K562 (cell line): ENCODE measurements around the gene AK5. TPM values are rescaled to one million over a fixed set of nuclear protein-coding genes. Genes with fewer than 3 reads are reported as not detected.

Experiments used
- ATAC-seq: fragments of 200-7000 bp; cut with Tn5 transposase; 3 replicates; pipeline ENCODE4 v1.9.1; 2020; ENCODE audit warnings: moderate library complexity
- BruUV-seq: library from RNA; stranded (reverse); fragments of 400-500 nt; replicated peaks from 2 replicates; lab custom pipeline; 2021; lab: Mats Ljungman, UMichigan
- CTCF ChIA-PET: fragments of 300-600 bp; formaldehyde crosslinking; extraction: SDS; loops from one replicate; lab custom pipeline; 2021; ENCODE audit warnings: low intra/inter-chr PET ratio; lab: Yijun Ruan, JAX
- POLR2A ChIA-PET: fragments of 300-600, 350-650 bp; sonication (Branson Sonifier 250); formaldehyde crosslinking; extraction: SDS; loops from one replicate; lab custom pipeline; 2021; ENCODE audit warnings: antibody characterized with exemption, inconsistent platforms; lab: Yijun Ruan, JAX
- DNase-seq, 4 experiments: peaks; one replicate each; pipeline versions ENCODE4 v3.0.0 to v3.0.0-alpha.2; 2011 to 2018; ENCODE audit warnings: low spot score in 3 of 4, mixed read lengths in 3 of 4; ENCODE audit errors: extremely low read depth in 1 of 4
- FAIRE-seq: peaks from 2 replicates; lab custom pipeline; 2011; peaks lifted over from hg19 to GRCh38; lab: Jason Lieb, UNC
- H2AFZ ChIP-seq: 2 replicates; pipeline ENCODE4 v1.6.0; 2011; ENCODE audit warnings: low read depth, low read length, control low read depth, inconsistent platforms
- H3K27ac ChIP-seq: fragments of 200-600 bp; 3 replicates; pipeline ENCODE4 v1.8.0; 2011; ENCODE audit warnings: low read depth, mild to moderate bottlenecking, control low read depth, inconsistent platforms, low read length, moderate library complexity, mixed read lengths; ENCODE audit errors: extremely low read depth
- H3K27me3 ChIP-seq, 2 experiments: fragments of 300-600 bp in 1 of 2; 2 replicates in 1 of 2; 3 replicates in 1 of 2; pipeline versions ENCODE4 v1.6.0 to v1.8.0; 2011; ENCODE audit warnings: inconsistent platforms in 2 of 2, low read length in 2 of 2, mild to moderate bottlenecking in 1 of 2, mixed read lengths in 1 of 2, moderate library complexity in 1 of 2; ENCODE audit not compliant: control insufficient read depth in 2 of 2, insufficient read depth in 2 of 2
- H3K36me3 ChIP-seq: fragments of 300-600 bp; 3 replicates; pipeline ENCODE4 v1.8.0; 2011; ENCODE audit warnings: mild to moderate bottlenecking, low read length, inconsistent platforms; ENCODE audit not compliant: control insufficient read depth, insufficient read depth
- H3K4me1 ChIP-seq, 2 experiments: fragments of 200-600 bp in 1 of 2; replicated peaks in 1 of 2; 2 replicates in 1 of 2; 3 replicates in 1 of 2; pipeline versions ENCODE4 v1.5.1 to v1.8.0; 2011; ENCODE audit warnings: inconsistent platforms in 2 of 2, low read length in 2 of 2, mild to moderate bottlenecking in 1 of 2, mixed read lengths in 1 of 2, moderate library complexity in 1 of 2; ENCODE audit not compliant: control insufficient read depth in 2 of 2, insufficient read depth in 2 of 2
- H3K4me2 ChIP-seq: 2 replicates; pipeline ENCODE4 v1.6.1; 2011; ENCODE audit warnings: low read length, control low read depth, inconsistent platforms, mixed read lengths; ENCODE audit not compliant: insufficient read depth
- H3K4me3 ChIP-seq: fragments of 200-600 bp; sonication (generic), shearing (Covaris generic); 2 replicates; pipeline ENCODE4 v1.5.1; 2016; ENCODE audit warnings: control low read depth, inconsistent platforms
- H3K79me2 ChIP-seq: fragments of 200-600 bp; 3 replicates; pipeline ENCODE4 v1.8.0; 2011; ENCODE audit warnings: low read length, inconsistent platforms; ENCODE audit not compliant: control insufficient read depth, insufficient read depth
- H3K9ac ChIP-seq, 2 experiments: 2 replicates each; pipeline versions ENCODE4 v1.6.0 to v1.6.1; 2011; ENCODE audit warnings: low read depth in 2 of 2, low read length in 2 of 2, control low read depth in 1 of 2, inconsistent platforms in 1 of 2, mild to moderate bottlenecking in 1 of 2, mixed read lengths in 1 of 2; ENCODE audit not compliant: insufficient read depth in 1 of 2
- H3K9me1 ChIP-seq: one replicate; pipeline ENCODE4 v1.6.0; 2011; ENCODE audit warnings: inconsistent platforms, mild to moderate bottlenecking, low read length, moderate library complexity; ENCODE audit not compliant: control insufficient read depth, insufficient read depth
- H3K9me3 ChIP-seq: replicated peaks from 2 replicates; pipeline ENCODE4 v1.5.1; 2011; ENCODE audit warnings: low read depth, low read length, inconsistent platforms; ENCODE audit not compliant: control insufficient read depth, insufficient read depth
- H4K20me1 ChIP-seq: replicated peaks from 2 replicates; pipeline ENCODE4 v1.6.1; 2011; ENCODE audit warnings: low read length, inconsistent platforms, mixed read lengths; ENCODE audit not compliant: control insufficient read depth, insufficient read depth
- BCL6 ChIP-seq: fragments of 250-450 bp; sonication (Bioruptor Pico); IDR thresholded peaks from 2 replicates; pipeline ENCODE4 v1.4.0; 2020
- JUND ChIP-seq, 2 experiments: IDR thresholded peaks; 2 replicates in 1 of 2; 3 replicates in 1 of 2; pipeline ENCODE4 v1.6.1; 2011; ENCODE audit warnings: borderline replicate concordance in 2 of 2, low read depth in 2 of 2, low read length in 2 of 2, improper control_type of control experiment in 1 of 2, missing biosample characterization in 1 of 2, missing genetic modification characterization in 1 of 2, missing genetic modification reagents in 1 of 2
- MTA2 ChIP-seq: fragments of 450-650 bp; IDR thresholded peaks from 2 replicates; pipeline ENCODE4 v1.6.1; 2016; ENCODE audit warnings: low read depth
- PHF21A ChIP-seq: fragments of 450-650 bp; IDR thresholded peaks from 2 replicates; pipeline ENCODE4 v1.6.1; 2017; ENCODE audit warnings: low read depth, borderline replicate concordance
- POLR2A ChIP-seq: fragments of 450-650 bp; conservative IDR thresholded peaks from 2 replicates; pipeline ENCODE4 v1.6.1; 2016
- SNRNP70 ChIP-seq: fragments of 200-400 bp; formaldehyde crosslinking; optimal IDR thresholded peaks from 2 replicates; pipeline ENCODE3; 2017; ENCODE audit warnings: low read depth, low read length
- SRSF1 ChIP-seq: fragments of 200-400 bp; formaldehyde crosslinking; IDR thresholded peaks from 2 replicates; pipeline ENCODE4 v1.6.1; 2017; ENCODE audit warnings: mild to moderate bottlenecking, low read depth, low read length, moderate library complexity
- ZNF316 ChIP-seq: fragments of 450-650 bp; IDR thresholded peaks from 2 replicates; pipeline ENCODE4 v1.6.1; 2016
- ZNF431 ChIP-seq: sonication (generic); formaldehyde crosslinking; IDR thresholded peaks from 2 replicates; pipeline ENCODE4 v1.8.0; 2022; ENCODE audit warnings: mild to moderate bottlenecking, missing genetic modification reagents
- WGBS: fragments of 100-300 bp; shearing (Covaris generic); methylation state at CpG from one replicate; pipeline ENCODE4 v1.1.6; 2016; ENCODE audit warnings: low coverage, mixed read lengths; ENCODE audit not compliant: insufficient coverage; ENCODE audit errors: missing lambda C conversion rate; 5-methylcytosine and 5-hydroxymethylcytosine counted together
- in situ Hi-C: fragments of 300-500 bp; cut with MboI; formaldehyde crosslinking; loops from 4 replicates; pipeline ENCODE4 v1.15.0; 2018; ENCODE audit warnings: inconsistent platforms, mixed read lengths
- intact Hi-C: fragments of 100-400 bp; cut with micrococcal nuclease; formaldehyde crosslinking; loops from 2 replicates; pipeline ENCODE4 v1.14.2; 2022
- polyA plus RNA-seq, 8 experiments: library from polyadenylated mRNA; depleted of rRNA in 4 of 8; stranded (reverse) in 5 of 8; unstranded in 3 of 8; fragments of >200 nt; fragmentation: Nextera tagmentation in 2 of 8; fragmentation: Illumina TruSeq in 1 of 8; extraction: Ambion mirVana in 2 of 8; extraction: Trizol in 1 of 8; gene quantifications; 2 replicates each; pipeline versions ENCODE4 v1.2.1 to v1.2.3, GENCODE V29; 2011 to 2014; ENCODE audit warnings: inconsistent platforms in 1 of 8, missing spikeins in 1 of 8
- total RNA-seq, 7 experiments: library from RNA; depleted of rRNA in 6 of 7; stranded (reverse); fragments of >200 nt in 6 of 7; fragmentation: Illumina TruSeq in 2 of 7; extraction: Trizol in 2 of 7; gene quantifications; 2 replicates each; pipeline versions ENCODE4 v1.2.1 to v1.2.3, GENCODE V29; 2011 to 2021; ENCODE audit warnings: low replicate concordance in 1 of 7
- TF ChIP-seq, protein P1 (sequence below), 2 experiments: fragments of 200-800 bp in 1 of 2; sonication (Bioruptor generic) in 1 of 2; sonication (generic) in 1 of 2; formaldehyde crosslinking in 1 of 2; IDR thresholded peaks in 1 of 2; conservative IDR thresholded peaks in 1 of 2; 2 replicates each; pipeline versions ENCODE4 v1.5.0 to v1.6.1; 2016 to 2020; ENCODE audit warnings: missing compliant biosample characterization in 1 of 2, missing genetic modification characterization in 1 of 2, missing genetic modification reagents in 1 of 2
- TF ChIP-seq, protein P2 (sequence below): sonication (generic); formaldehyde crosslinking; IDR thresholded peaks from 2 replicates; pipeline ENCODE4 v1.8.0; 2022; ENCODE audit warnings: mild to moderate bottlenecking, missing genetic modification reagents

Gene AK5
- total and polyA plus RNA-seq, 9 of the 15 experiments (the other 6 are each of a cell fraction or from before 2014, with no cell fraction given), result 0.06 TPM; not detected in 8

DNA sequence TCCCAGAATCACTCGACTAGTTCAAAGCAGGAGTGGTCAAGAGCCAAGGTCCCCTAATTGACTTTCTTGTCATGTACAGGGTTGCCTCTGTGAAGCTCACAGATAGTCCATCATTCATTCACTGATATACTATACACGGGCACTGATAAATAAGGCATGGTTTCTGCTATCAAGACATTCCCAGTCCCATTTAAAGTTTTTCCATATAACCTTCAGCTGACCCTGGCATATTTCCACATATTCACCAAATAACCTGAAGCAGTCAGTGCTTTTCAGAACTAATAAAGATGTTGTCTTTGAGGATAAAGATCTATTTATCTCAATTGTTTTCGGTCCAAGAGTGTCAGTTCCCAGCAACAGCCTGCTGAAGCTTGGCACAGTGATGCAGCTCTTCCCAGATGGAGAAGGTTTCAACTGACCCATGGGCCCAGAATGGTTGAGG lies 227.3 kb downstream of the AK5 start:
- H3K27ac ChIP-seq, result no peak overlapping the region
- no peak overlapping the region for H3K4me3 ChIP-seq
- intact Hi-C loops (no loop called here), in situ Hi-C loops (no loop called here)
- DNase-seq (no peak), ATAC-seq (no peak), FAIRE-seq (no peak)
- CTCF ChIA-PET, result no interaction called here
- H4K20me1 ChIP-seq, result no peaks in the 10 kb centered on the region
- H3K4me2 ChIP-seq, result no peak overlapping the region
- no peaks in the 10 kb centered on the region for H3K36me3 ChIP-seq
- H3K9me1 ChIP-seq, result no peaks in the 10 kb centered on the region
- peaks cover 2 to 19% of the 10 kb centered on the region in 2 experiments; a peak in 3 of 5 replicates for H3K27me3 ChIP-seq
- no peaks in the 10 kb centered on the region for H3K79me2 ChIP-seq
- TF ChIP-seq MTA2, result no peak
- TF ChIP-seq ZNF431 (CRISPR knock-in tag), result no peak
- TF ChIP-seq PHF21A, result no peak
- TF ChIP-seq JUND (IDR thresholded peaks at IDR 0.05; ENCODE audit: borderline replicate concordance, low read depth, low read length), result no peak
- no peak for TF ChIP-seq JUND (tag; IDR thresholded peaks at IDR 0.05; ENCODE audit: borderline replicate concordance, low read depth, low read length)
- no peak for TF ChIP-seq ZNF316
- no peak overlapping the region for H3K9ac ChIP-seq
- H3K4me1 ChIP-seq, result no peaks in the 10 kb centered on the region
- WGBS, result 0% methylated on average over 3 of the region's 3 CpGs
- no peak overlapping the region for H2AFZ ChIP-seq
- BruUV-seq, result no TSS peak
- POLR2A ChIA-PET, result interaction anchor here (0.6 kb wide), 1 partner anchor 576 kb away, joined by 5 read pairs; no protein-coding TSS in a partner anchor
- H3K9me3 ChIP-seq, result no peaks in the 10 kb centered on the region

DNA sequence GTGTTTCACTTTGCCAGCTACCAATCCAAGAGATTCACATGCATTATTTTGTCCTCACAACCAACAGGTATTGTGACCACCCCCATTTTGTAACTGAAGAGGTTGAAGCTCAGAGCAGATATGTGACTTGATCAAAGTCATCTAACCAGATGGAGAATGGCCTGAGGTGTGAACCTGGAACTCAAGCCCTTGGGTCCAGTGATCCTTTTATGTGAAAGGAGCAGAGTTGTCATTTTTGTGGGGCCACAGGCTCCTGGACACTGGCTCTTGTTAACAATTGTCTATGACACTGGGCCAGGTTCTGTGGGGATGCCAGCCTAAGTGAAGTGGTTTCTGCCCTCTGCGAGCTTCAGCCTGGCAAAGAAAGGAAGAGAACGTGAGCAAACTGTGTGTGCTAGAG lies 228.1 kb downstream of the AK5 start:
- Histone ChIP-seq H4K20me1 (no peaks in the 10 kb centered on the region), H3K27ac (no peak overlapping the region), H3K9me3 (no peaks in the 10 kb centered on the region), H3K9ac (no peak overlapping the region), H3K79me2 (no peaks in the 10 kb centered on the region), H3K36me3 (no peaks in the 10 kb centered on the region), H3K9me1 (no peaks in the 10 kb centered on the region), H3K4me2 (no peak overlapping the region), H2AFZ (no peak overlapping the region), H3K4me1 (no peaks in the 10 kb centered on the region), H3K27me3 (peaks cover 5 to 21% of the 10 kb centered on the region in 2 experiments; a peak in 3 of 5 replicates), H3K4me3 (no peak overlapping the region)
- no TSS peak for BruUV-seq
- in situ Hi-C loops, result no loop called here
- no peak for DNase-seq
- ATAC-seq, result no peak
- ChIA-PET POLR2A (no interaction called here), CTCF (no interaction called here)
- WGBS, result 0% methylated on average over 2 of the region's 2 CpGs
- no peak for FAIRE-seq
- intact Hi-C loops, result loop anchor here (10.0 kb wide), 1 partner anchor 605 kb away; no protein-coding TSS in a partner anchor
- TF ChIP-seq BCL6 (no peak), SNRNP70 (no peak), POLR2A (no peak), SRSF1 (no peak)
- TF ChIP-seq, protein P1, sequence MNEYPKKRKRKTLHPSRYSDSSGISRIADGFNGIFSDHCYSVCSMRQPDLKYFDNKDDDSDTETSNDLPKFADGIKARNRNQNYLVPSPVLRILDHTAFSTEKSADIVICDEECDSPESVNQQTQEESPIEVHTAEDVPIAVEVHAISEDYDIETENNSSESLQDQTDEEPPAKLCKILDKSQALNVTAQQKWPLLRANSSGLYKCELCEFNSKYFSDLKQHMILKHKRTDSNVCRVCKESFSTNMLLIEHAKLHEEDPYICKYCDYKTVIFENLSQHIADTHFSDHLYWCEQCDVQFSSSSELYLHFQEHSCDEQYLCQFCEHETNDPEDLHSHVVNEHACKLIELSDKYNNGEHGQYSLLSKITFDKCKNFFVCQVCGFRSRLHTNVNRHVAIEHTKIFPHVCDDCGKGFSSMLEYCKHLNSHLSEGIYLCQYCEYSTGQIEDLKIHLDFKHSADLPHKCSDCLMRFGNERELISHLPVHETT (CRISPR knock-in tag; conservative IDR thresholded peaks at IDR 0.05 in 1 of 2, IDR thresholded peaks at IDR 0.05 in 1 of 2), result no peak
- TF ChIP-seq, protein P2, sequence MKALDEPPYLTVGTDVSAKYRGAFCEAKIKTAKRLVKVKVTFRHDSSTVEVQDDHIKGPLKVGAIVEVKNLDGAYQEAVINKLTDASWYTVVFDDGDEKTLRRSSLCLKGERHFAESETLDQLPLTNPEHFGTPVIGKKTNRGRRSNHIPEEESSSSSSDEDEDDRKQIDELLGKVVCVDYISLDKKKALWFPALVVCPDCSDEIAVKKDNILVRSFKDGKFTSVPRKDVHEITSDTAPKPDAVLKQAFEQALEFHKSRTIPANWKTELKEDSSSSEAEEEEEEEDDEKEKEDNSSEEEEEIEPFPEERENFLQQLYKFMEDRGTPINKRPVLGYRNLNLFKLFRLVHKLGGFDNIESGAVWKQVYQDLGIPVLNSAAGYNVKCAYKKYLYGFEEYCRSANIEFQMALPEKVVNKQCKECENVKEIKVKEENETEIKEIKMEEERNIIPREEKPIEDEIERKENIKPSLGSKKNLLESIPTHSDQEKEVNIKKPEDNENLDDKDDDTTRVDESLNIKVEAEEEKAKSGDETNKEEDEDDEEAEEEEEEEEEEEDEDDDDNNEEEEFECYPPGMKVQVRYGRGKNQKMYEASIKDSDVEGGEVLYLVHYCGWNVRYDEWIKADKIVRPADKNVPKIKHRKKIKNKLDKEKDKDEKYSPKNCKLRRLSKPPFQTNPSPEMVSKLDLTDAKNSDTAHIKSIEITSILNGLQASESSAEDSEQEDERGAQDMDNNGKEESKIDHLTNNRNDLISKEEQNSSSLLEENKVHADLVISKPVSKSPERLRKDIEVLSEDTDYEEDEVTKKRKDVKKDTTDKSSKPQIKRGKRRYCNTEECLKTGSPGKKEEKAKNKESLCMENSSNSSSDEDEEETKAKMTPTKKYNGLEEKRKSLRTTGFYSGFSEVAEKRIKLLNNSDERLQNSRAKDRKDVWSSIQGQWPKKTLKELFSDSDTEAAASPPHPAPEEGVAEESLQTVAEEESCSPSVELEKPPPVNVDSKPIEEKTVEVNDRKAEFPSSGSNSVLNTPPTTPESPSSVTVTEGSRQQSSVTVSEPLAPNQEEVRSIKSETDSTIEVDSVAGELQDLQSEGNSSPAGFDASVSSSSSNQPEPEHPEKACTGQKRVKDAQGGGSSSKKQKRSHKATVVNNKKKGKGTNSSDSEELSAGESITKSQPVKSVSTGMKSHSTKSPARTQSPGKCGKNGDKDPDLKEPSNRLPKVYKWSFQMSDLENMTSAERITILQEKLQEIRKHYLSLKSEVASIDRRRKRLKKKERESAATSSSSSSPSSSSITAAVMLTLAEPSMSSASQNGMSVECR (CRISPR knock-in tag), result no peak
